ENCODE measurements around the gene PNLIP. TPM values are rescaled to one million over a fixed set of nuclear protein-coding genes. Genes with fewer than 3 reads are reported as not detected.

The PNLIP gene
- polyA plus RNA-seq, 2 of the 4 experiments (the other 2 are of a cell fraction) = not detected

DNA sequence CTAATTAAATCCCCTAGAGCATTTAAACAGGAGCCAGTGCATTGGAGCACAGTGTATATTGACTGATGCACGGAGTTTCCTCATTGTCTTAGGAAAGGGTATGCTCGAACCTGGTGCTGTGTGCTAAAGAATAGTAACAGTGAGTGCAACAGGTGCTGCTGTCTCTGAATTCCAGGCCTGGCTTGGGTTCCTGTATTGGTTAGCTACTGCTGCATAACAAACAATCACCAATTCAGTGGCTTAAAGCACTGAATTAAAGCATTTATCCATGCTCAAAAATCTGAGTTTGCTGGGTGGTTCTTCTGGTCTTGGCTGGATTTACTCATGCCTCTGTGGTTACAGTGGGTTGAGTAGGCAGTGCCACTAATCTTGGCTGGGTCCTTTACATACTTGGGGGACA lies 43.3 kb downstream of the PNLIP start:
- Histone ChIP-seq H3K9me3 (no peaks in the 10 kb centered on the region), H3K27ac (no peak overlapping the region), H3K4me3 (no peak overlapping the region), H3K4me1 (no peaks in the 10 kb centered on the region), H3K4me2 (no peak overlapping the region)
- TF ChIP-seq PHF8 (IDR thresholded peaks at IDR 0.05; ENCODE audit: borderline replicate concordance, low read depth) = no peak
- TF ChIP-seq MAFK (IDR thresholded peaks at IDR 0.05; ENCODE audit: partially characterized antibody) = no peak
- TF ChIP-seq RNF2 (IDR thresholded peaks at IDR 0.05; ENCODE audit: borderline replicate concordance, low read depth) = no peak
- TF ChIP-seq MYC (IDR thresholded peaks at IDR 0.05; ENCODE audit: borderline replicate concordance, low read length) = no peak
- TF ChIP-seq EP300 (IDR thresholded peaks at IDR 0.05) = no peak
- FAIRE-seq (no peak), DNase-seq (ENCODE audit: low read depth in 1 of 2, low spot score in 1 of 2) (no peak), ATAC-seq (no peak)
- ChIA-PET CTCF (interaction anchor here (1.8 kb wide), 1 partner anchor 93 kb away, joined by 3 read pairs; no protein-coding TSS in a partner anchor), POLR2A (no interaction called here)
- 3% methylated on average over 2 of the region's 2 CpGs for WGBS (ENCODE audit: missing lambda C conversion rate)

DNA sequence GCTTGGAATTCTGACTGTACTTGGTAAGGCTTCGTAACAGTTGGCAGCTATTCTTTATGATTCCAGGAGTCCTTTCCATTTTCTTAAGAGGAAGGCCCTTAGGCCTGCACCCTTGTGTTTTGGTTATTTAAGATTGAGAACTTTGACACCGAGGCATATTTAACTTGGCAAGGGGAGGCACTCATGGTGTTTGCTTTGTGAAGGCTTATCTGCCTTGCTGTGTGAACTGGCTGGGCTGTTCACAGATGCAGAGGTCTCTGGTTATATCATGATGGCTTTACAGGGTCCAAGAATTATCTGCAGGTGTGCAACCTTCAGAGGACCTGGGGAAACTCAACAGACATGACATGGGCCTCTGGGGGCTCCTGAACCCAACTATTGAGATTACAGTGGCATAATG lies 44.2 kb downstream of the PNLIP start:
- CTCF ChIA-PET = no interaction called here

DNA sequence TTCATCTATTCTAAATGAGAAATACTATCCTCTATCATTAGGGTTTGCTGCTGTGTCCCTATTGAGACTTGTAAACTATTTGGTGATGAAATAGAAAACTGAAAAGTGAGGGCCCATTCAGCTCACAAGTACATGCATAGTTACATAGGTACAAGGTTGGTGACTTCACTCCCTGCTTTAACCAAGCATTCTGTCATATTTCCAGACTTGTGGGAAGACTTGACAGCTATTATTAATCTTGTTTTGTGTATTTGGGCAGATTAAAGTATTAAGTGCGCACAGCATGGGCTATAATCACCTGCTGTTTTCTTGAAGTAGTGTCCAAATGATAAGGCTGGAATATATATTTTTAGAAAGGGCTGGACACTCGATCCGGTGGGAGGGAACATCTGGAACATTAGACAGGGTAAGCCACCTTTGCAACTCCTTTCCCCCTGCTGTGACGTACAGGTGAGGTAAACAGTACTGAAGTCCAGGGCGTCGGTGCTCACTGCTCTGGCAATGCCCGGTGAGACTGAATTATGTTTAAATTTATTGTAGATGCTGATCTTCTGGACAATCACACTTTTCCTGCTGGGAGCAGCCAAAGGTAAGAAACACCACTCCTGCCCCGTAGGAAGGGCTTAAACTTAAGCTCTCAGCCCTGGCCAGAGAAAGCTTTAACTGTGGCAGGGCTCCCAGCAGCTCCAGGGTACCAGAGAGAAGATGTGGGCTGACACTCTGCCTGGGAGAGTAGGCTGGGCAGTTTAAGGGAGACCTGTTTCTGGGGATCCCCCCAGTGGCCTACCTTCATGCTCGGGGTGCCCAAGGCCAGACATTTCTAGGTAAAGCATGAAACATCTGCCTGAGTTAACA lies 45.1 kb downstream of the PNLIP start, which contains the start of gene PNLIPRP1:
Gene PNLIPRP1, plus strand, starts transcription at position 370 of the 855 bp plus-strand sequence. Its CDS starts 171 bp downstream, at position 541.
- H3K9me3 ChIP-seq = no peaks in the 10 kb centered on the region
- DNase-seq (ENCODE audit: low read depth in 1 of 2, low spot score in 1 of 2) (no peak), ATAC-seq (no peak), FAIRE-seq (no peak)
- H3K4me3 ChIP-seq = no peak within 1 kb of the TSS
- WGBS (ENCODE audit: missing lambda C conversion rate) = 38% methylated on average over 9 of the region's 9 CpGs
- POLR2A ChIA-PET = no interaction called here
- no peaks in the 10 kb centered on the region for H3K4me1 ChIP-seq
- no peak within 1 kb of the TSS for H3K27ac ChIP-seq
- H3K4me2 ChIP-seq = no peak within 1 kb of the TSS
- CTCF ChIA-PET = no interaction called here
- TF ChIP-seq EP300 (IDR thresholded peaks at IDR 0.05) (no peak), SMC3 (IDR thresholded peaks at IDR 0.05) (no peak), JUNB (IDR thresholded peaks at IDR 0.05) (no peak), FOXS1 (CRISPR knock-in tag; IDR thresholded peaks at IDR 0.05) (no peak), EHF (CRISPR knock-in tag; IDR thresholded peaks at IDR 0.05) (no peak), HDAC2 (IDR thresholded peaks at IDR 0.05) (no peak)
- TF ChIP-seq, protein P1, sequence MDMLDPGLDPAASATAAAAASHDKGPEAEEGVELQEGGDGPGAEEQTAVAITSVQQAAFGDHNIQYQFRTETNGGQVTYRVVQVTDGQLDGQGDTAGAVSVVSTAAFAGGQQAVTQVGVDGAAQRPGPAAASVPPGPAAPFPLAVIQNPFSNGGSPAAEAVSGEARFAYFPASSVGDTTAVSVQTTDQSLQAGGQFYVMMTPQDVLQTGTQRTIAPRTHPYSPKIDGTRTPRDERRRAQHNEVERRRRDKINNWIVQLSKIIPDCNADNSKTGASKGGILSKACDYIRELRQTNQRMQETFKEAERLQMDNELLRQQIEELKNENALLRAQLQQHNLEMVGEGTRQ (IDR thresholded peaks at IDR 0.05) = no peak
- TF ChIP-seq, protein P2, sequence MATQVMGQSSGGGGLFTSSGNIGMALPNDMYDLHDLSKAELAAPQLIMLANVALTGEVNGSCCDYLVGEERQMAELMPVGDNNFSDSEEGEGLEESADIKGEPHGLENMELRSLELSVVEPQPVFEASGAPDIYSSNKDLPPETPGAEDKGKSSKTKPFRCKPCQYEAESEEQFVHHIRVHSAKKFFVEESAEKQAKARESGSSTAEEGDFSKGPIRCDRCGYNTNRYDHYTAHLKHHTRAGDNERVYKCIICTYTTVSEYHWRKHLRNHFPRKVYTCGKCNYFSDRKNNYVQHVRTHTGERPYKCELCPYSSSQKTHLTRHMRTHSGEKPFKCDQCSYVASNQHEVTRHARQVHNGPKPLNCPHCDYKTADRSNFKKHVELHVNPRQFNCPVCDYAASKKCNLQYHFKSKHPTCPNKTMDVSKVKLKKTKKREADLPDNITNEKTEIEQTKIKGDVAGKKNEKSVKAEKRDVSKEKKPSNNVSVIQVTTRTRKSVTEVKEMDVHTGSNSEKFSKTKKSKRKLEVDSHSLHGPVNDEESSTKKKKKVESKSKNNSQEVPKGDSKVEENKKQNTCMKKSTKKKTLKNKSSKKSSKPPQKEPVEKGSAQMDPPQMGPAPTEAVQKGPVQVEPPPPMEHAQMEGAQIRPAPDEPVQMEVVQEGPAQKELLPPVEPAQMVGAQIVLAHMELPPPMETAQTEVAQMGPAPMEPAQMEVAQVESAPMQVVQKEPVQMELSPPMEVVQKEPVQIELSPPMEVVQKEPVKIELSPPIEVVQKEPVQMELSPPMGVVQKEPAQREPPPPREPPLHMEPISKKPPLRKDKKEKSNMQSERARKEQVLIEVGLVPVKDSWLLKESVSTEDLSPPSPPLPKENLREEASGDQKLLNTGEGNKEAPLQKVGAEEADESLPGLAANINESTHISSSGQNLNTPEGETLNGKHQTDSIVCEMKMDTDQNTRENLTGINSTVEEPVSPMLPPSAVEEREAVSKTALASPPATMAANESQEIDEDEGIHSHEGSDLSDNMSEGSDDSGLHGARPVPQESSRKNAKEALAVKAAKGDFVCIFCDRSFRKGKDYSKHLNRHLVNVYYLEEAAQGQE (IDR thresholded peaks at IDR 0.05) = no peak
- TF ChIP-seq, protein P3, sequence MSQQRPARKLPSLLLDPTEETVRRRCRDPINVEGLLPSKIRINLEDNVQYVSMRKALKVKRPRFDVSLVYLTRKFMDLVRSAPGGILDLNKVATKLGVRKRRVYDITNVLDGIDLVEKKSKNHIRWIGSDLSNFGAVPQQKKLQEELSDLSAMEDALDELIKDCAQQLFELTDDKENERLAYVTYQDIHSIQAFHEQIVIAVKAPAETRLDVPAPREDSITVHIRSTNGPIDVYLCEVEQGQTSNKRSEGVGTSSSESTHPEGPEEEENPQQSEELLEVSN (IDR thresholded peaks at IDR 0.05; ENCODE audit: borderline replicate concordance, low read depth) = no peak

More for the DNA sequence above, 44.2 kb downstream of the PNLIP start:
- 8% methylated on average over 2 of the region's 2 CpGs for WGBS (ENCODE audit: missing lambda C conversion rate)
- Histone ChIP-seq H3K4me3 (no peak overlapping the region), H3K4me1 (no peaks in the 10 kb centered on the region), H3K4me2 (no peak overlapping the region), H3K9me3 (no peaks in the 10 kb centered on the region), H3K27ac (no peak overlapping the region)
- no peak for DNase-seq (ENCODE audit: low read depth in 1 of 2, low spot score in 1 of 2)
- POLR2A ChIA-PET = no interaction called here
- TF ChIP-seq, protein P3 (IDR thresholded peaks at IDR 0.05; ENCODE audit: borderline replicate concordance, low read depth) = no peak
- TF ChIP-seq ZSCAN20 (CRISPR knock-in tag; IDR thresholded peaks at IDR 0.05) = no peak
- no peak for TF ChIP-seq CHD4 (IDR thresholded peaks at IDR 0.05; ENCODE audit: borderline replicate concordance)
- TF ChIP-seq, protein P2 (IDR thresholded peaks at IDR 0.05) = no peak
- TF ChIP-seq PHF8 (IDR thresholded peaks at IDR 0.05; ENCODE audit: borderline replicate concordance, low read depth) = no peak
- TF ChIP-seq, protein P4, sequence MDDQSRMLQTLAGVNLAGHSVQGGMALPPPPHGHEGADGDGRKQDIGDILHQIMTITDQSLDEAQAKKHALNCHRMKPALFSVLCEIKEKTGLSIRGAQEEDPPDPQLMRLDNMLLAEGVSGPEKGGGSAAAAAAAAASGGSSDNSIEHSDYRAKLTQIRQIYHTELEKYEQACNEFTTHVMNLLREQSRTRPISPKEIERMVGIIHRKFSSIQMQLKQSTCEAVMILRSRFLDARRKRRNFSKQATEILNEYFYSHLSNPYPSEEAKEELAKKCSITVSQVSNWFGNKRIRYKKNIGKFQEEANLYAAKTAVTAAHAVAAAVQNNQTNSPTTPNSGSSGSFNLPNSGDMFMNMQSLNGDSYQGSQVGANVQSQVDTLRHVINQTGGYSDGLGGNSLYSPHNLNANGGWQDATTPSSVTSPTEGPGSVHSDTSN (IDR thresholded peaks at IDR 0.05) = no peak
- no peak for TF ChIP-seq EP300 (IDR thresholded peaks at IDR 0.05)
- no peak for TF ChIP-seq RNF2 (IDR thresholded peaks at IDR 0.05; ENCODE audit: borderline replicate concordance, low read depth)
- TF ChIP-seq FOXS1 (CRISPR knock-in tag; IDR thresholded peaks at IDR 0.05) = no peak
- no peak for TF ChIP-seq NFE2L2 (conservative IDR thresholded peaks at IDR 0.05; ENCODE audit: low read length)
- TF ChIP-seq NR3C1 (IDR thresholded peaks at IDR 0.05) = no peak
- no peak for FAIRE-seq
- no peak for ATAC-seq

All from A549 (cell line).